Hepatocyte (in vitro differentiated cells): Measurements from ENCODE around the gene PHF2. TPM values are rescaled to one million over a fixed set of nuclear protein-coding genes. Genes with fewer than 3 reads are reported as not detected.

Experiments used
- DNase-seq: peaks from one replicate; pipeline ENCODE4 v3.0.0-alpha.2; 2016; ENCODE audit warnings: low spot score
- H2AFZ ChIP-seq: fragments of 200-600 bp; sonication (generic); 2 replicates; pipeline ENCODE4 v1.6.0; 2016; ENCODE audit warnings: antibody characterized with exemption, mild to moderate bottlenecking
- H3K27ac ChIP-seq: fragments of 200-600 bp; sonication (generic); 2 replicates; pipeline ENCODE4 v1.5.1; 2016; ENCODE audit warnings: mild to moderate bottlenecking
- H3K27me3 ChIP-seq: fragments of 200-600 bp; sonication (generic); 2 replicates; pipeline ENCODE4 v1.6.1; 2016
- H3K36me3 ChIP-seq: fragments of 200-600 bp; sonication (generic); replicated peaks from 2 replicates; pipeline ENCODE4 v1.5.1; 2016; ENCODE audit warnings: low read depth; ENCODE audit not compliant: insufficient read depth
- H3K4me1 ChIP-seq: fragments of 200-600 bp; sonication (generic); 2 replicates; pipeline ENCODE4 v1.5.1; 2016; ENCODE audit warnings: mild to moderate bottlenecking, moderate library complexity; ENCODE audit not compliant: insufficient read depth
- H3K4me2 ChIP-seq: fragments of 200-600 bp; sonication (generic); 2 replicates; pipeline ENCODE4 v1.6.0; 2016
- H3K4me3 ChIP-seq: fragments of 200-600 bp; sonication (generic); 2 replicates; pipeline ENCODE4 v1.5.1; 2016; ENCODE audit warnings: mild to moderate bottlenecking
- H3K79me2 ChIP-seq: fragments of 200-600 bp; sonication (generic); 2 replicates; pipeline ENCODE4 v1.6.0; 2017; ENCODE audit warnings: mild to moderate bottlenecking
- H3K9me2 ChIP-seq: fragments of 200-600 bp; sonication (generic); replicated peaks from 2 replicates; pipeline ENCODE4 v1.6.0; 2017; ENCODE audit warnings: mild to moderate bottlenecking; ENCODE audit not compliant: insufficient read depth
- H3K9me3 ChIP-seq: fragments of 200-600 bp; sonication (generic); 2 replicates; pipeline ENCODE4 v1.5.1; 2016; ENCODE audit warnings: low read depth, mild to moderate bottlenecking
- H4K20me1 ChIP-seq: fragments of 200-600 bp; sonication (generic); 2 replicates; pipeline ENCODE4 v1.6.0; 2016; ENCODE audit warnings: mild to moderate bottlenecking; ENCODE audit not compliant: insufficient read depth, poor library complexity, severe bottlenecking
- CTCF ChIP-seq: fragments of 200-600 bp; sonication (generic); IDR thresholded peaks from 2 replicates; pipeline ENCODE4 v1.5.1; 2016; ENCODE audit warnings: antibody characterized with exemption, mild to moderate bottlenecking; ENCODE audit not compliant: poor library complexity
- EZH2 ChIP-seq: fragments of 200-600 bp; sonication (generic); IDR thresholded peaks from 2 replicates; pipeline ENCODE4 v1.6.1; 2016; ENCODE audit warnings: antibody characterized with exemption, mild to moderate bottlenecking, borderline replicate concordance
- EZH2phosphoT487 ChIP-seq: fragments of 200-600 bp; sonication (generic); IDR thresholded peaks from one replicate; pipeline ENCODE4 v1.6.1; 2018; ENCODE audit warnings: antibody characterized with exemption, mild to moderate bottlenecking, low read depth, moderate library complexity; ENCODE audit not compliant: unreplicated experiment, severe bottlenecking
- WGBS: methylation state at CpG from one replicate; pipeline ENCODE4 v1.1.6; 2016; ENCODE audit warnings: low lambda C conversion rate; ENCODE audit errors: missing lambda C conversion rate; 5-methylcytosine and 5-hydroxymethylcytosine counted together
- polyA plus RNA-seq: library from polyadenylated mRNA; unstranded; fragments of >200 nt; fragmentation: Nextera tagmentation; extraction: Ambion mirVana; gene quantifications from 2 replicates; pipeline ENCODE4 v1.2.1, GENCODE V29; 2016
- total RNA-seq: library from RNA; depleted of rRNA; stranded (reverse); fragments of >200 nt; gene quantifications from 2 replicates; pipeline ENCODE4 v1.2.3, GENCODE V29; 2014

PHF2 gene
- total and polyA plus RNA-seq, 2 experiments from 2014 or later: 10.5 to 19.8 TPM

DNA sequence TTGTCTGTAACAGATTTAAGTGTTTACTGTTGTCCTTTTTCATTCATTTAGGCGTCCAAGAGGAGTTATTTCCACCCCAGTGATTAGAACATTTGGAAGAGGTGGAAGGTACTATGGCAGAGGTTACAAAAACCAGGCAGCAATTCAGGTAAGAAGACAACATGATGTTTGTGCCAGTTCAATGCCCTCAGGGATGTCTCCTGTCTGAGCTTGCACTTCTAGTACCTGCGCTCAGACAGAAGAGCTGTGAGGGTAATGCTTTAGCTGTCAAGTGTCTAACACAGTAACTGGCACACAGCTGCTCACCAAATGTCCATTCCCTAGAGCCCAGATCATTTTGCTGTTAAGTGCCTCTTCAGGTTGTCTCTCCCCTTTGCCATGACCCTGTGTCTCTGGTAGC lies 14.2 kb upstream of the PHF2 start:
- Histone ChIP-seq H3K9me2 (no peaks in the 10 kb centered on the region), H3K4me1 (peaks cover 4% of the 10 kb centered on the region), H3K9me3 (no peaks in the 10 kb centered on the region), H2AFZ (no peak overlapping the region), H3K27ac (no peak overlapping the region), H4K20me1 (no peaks in the 10 kb centered on the region), H3K36me3 (no peaks in the 10 kb centered on the region), H3K27me3 (no peaks in the 10 kb centered on the region), H3K4me3 (no peak overlapping the region), H3K79me2 (no peaks in the 10 kb centered on the region), H3K4me2 (no peak overlapping the region)
- no peak for TF ChIP-seq EZH2phosphoT487
- TF ChIP-seq EZH2: no peak
- no peak for TF ChIP-seq CTCF
- DNase-seq: no peak
- WGBS: 94% methylated on average over 2 of the region's 2 CpGs

DNA sequence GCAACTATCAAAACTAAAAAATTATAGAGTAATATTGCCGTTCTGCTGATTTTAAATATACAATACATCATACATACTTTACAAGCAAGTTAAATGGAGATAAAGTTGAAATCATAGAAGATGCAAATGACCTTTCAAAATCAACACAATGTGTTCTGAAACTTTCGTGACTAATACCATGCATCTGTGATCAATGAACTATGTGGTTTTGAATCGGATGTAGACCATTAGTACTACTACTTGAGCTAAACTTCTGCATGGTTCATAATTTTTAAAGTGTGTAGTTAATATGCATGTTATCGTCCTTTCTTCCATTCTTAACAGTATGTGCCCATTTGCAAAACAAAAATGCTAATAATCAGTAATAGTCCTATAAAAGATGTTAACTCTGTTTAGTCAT lies 11.3 kb upstream of the PHF2 start:
- Histone ChIP-seq H3K4me3 (no peak overlapping the region), H3K4me2 (no peak overlapping the region), H4K20me1 (no peaks in the 10 kb centered on the region), H2AFZ (no peak overlapping the region), H3K4me1 (peaks cover 11% of the 10 kb centered on the region), H3K27me3 (no peaks in the 10 kb centered on the region), H3K9me2 (no peaks in the 10 kb centered on the region), H3K79me2 (no peaks in the 10 kb centered on the region), H3K9me3 (no peaks in the 10 kb centered on the region), H3K27ac (no peak overlapping the region), H3K36me3 (no peaks in the 10 kb centered on the region)
- DNase-seq: no peak
- TF ChIP-seq EZH2: no peak
- TF ChIP-seq CTCF: no peak
- no peak for TF ChIP-seq EZH2phosphoT487
- 89% methylated on average over 4 of the region's 4 CpGs for WGBS

DNA sequence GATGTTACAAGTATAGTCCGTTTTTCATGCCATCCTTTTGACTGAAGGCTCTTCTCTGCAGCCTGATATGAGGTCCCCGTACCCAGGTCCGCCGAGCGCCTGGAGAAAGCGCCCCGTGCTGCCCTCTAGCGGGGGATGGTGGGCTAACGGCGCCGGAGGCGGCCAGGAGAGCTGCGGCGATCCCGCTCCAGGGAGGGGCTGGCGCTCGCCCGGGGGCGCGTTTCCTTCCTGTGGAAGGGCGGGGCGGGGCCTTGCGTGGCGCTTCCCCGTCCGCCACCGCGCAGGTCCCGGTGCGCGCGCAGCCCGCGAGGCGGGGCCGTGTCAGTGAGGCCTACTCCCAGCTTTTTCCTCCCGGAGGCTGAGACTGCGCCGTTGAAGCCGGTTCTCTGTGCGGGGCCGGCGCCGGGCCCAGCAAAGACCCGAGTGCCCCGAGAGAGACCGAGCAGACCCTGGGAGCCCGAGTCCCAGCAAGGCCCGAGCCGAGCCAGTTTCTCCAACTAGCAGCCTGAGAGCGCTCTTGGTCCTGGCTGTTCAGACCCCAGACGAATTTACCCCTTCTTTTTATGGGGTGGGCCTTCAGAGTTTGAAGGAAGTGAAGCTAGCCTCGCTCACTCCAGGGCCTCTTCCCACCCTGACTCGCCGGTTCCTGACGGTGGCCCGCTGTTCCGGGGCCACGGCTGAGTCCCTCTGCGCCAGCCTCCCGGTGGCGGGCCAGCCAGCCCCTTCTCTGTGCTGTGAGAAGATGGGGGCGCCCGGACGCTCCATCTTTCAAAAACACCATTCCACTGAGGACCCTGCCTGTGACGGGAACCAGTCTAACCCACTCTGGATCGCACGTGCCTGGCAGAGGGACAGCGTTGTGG lies 9.7 kb upstream of the PHF2 start:
- Histone ChIP-seq H3K27ac (peak overlapping the region; percentile 98), H2AFZ (peak overlapping the region; percentile 78), H3K4me1 (peaks cover 11% of the 10 kb centered on the region), H3K79me2 (no peaks in the 10 kb centered on the region), H3K4me3 (peak overlapping the region; percentile 45), H3K9me3 (no peaks in the 10 kb centered on the region), H3K27me3 (no peaks in the 10 kb centered on the region), H3K4me2 (peak overlapping the region; percentile 92), H3K36me3 (no peaks in the 10 kb centered on the region), H3K9me2 (no peaks in the 10 kb centered on the region), H4K20me1 (no peaks in the 10 kb centered on the region)
- WGBS: 14% methylated on average over 56 of the region's 69 CpGs
- peak; percentile 100 for DNase-seq
- TF ChIP-seq EZH2phosphoT487 (no peak), CTCF (peak; percentile 98), EZH2 (no peak)
